WI38 (cell line): Measurements from ENCODE around the gene CARD10.

Experiments used
- H3K4me3 ChIP-seq: 2 replicates; pipeline ENCODE4 v1.5.1; 2011; ENCODE audit warnings: low read depth, mild to moderate bottlenecking, control low read depth, low read length
- CTCF ChIP-seq: IDR thresholded peaks from 2 replicates; pipeline ENCODE4 v1.5.1; 2012; ENCODE audit warnings: low read depth, mild to moderate bottlenecking, control low read depth, low read length

The CARD10 gene

GRCh38 chr22:37510091-37510490 lies 9.1 kb downstream of the CARD10 start:
- no peak overlapping the region for H3K4me3 ChIP-seq
- no peak for TF ChIP-seq CTCF

- no peak for TF ChIP-seq CTCF
- no peak overlapping the region for H3K4me3 ChIP-seq
Observed at GRCh38 chr22:37509059-37509860, 10.0 kb downstream of the CARD10 start.

GRCh38 chr22:37508431-37508992 lies 10.7 kb downstream of the CARD10 start:
- no peak overlapping the region for H3K4me3 ChIP-seq
- no peak for TF ChIP-seq CTCF

- no peak overlapping the region for H3K4me3 ChIP-seq
- no peak for TF ChIP-seq CTCF
Observed at GRCh38 chr22:37507731-37508130, 11.5 kb downstream of the CARD10 start.

GRCh38 chr22:37505989-37506388 lies 13.2 kb downstream of the CARD10 start:
- H3K4me3 ChIP-seq, result no peak overlapping the region

GRCh38 chr22:37505565-37505964 lies 13.7 kb downstream of the CARD10 start:
- H3K4me3 ChIP-seq, result no peak overlapping the region
- no peak for TF ChIP-seq CTCF

More at GRCh38 chr22:37505989-37506388, 13.2 kb downstream of the CARD10 start:
- TF ChIP-seq CTCF, result no peak

- no peak for TF ChIP-seq CTCF
- no peak overlapping the region for H3K4me3 ChIP-seq
Observed at GRCh38 chr22:37504964-37505363, 14.3 kb downstream of the CARD10 start.
